ENCODE results near the gene VAMP5. TPM values are rescaled to one million over a fixed set of nuclear protein-coding genes. Genes with fewer than 3 reads are reported as not detected.

The VAMP5 gene
- total RNA-seq, 1 experiment from 2014 or later: 6.3 TPM

DNA sequence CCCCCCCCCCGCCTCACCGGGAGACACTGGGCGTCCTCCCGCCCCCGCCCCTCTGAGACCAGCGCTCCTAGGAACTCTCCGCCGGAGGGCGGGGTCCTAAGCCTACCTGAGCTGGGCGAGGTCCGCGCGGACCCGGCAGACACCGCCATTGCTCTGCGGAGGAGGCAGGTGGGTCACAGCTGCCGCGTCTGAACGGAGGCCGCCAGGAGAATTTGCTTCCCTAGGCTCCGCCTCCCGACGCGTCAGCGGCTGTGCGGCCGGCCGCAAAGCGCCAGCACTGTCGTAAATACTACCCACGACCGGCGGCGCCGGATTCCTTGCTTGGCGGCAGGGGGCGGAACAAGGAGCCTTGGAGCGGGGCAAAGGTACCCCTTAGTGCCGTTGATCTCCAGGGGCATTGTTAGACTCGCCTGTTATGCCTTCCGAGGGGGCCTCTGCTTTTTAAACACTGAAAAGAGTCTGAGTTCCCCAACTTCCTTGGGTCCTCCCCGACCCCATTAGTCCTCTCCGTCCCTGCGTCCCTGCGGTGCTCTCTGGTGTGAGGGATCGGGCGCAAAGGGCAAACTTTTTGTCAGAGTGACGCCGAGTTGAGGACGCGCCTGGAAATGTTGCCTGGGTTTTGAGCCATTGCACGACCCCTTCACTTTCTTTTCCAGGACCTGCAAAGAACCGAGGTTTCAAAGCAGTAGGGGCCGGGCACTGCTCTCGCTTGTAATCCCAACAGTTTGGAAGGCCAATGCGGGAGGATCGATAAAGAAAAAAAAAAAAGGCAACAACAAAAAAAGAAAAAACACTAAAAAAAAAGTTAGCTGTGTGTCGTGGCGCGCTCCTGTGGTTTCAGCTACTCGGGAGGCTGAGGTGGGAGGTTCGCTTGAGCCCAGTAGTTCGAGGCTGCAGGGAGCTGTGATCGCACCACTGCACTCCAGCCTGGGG is 22.7 kb upstream of the VAMP5 start, which contains the start of gene GGCX (continued):
- TF ChIP-seq, protein P1, sequence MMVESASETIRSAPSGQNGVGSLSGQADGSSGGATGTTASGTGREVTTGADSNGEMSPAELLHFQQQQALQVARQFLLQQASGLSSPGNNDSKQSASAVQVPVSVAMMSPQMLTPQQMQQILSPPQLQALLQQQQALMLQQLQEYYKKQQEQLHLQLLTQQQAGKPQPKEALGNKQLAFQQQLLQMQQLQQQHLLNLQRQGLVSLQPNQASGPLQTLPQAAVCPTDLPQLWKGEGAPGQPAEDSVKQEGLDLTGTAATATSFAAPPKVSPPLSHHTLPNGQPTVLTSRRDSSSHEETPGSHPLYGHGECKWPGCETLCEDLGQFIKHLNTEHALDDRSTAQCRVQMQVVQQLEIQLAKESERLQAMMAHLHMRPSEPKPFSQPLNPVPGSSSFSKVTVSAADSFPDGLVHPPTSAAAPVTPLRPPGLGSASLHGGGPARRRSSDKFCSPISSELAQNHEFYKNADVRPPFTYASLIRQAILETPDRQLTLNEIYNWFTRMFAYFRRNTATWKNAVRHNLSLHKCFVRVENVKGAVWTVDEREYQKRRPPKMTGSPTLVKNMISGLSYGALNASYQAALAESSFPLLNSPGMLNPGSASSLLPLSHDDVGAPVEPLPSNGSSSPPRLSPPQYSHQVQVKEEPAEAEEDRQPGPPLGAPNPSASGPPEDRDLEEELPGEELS (CRISPR knock-in tag; IDR thresholded peaks at IDR 0.05): peak; percentile 17; the same call in 1 of the 2 replicates
- TF ChIP-seq TEAD1 (CRISPR knock-in tag; IDR thresholded peaks at IDR 0.05): peak; percentile 72
- TF ChIP-seq, protein P2, sequence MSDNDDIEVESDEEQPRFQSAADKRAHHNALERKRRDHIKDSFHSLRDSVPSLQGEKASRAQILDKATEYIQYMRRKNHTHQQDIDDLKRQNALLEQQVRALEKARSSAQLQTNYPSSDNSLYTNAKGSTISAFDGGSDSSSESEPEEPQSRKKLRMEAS (CRISPR knock-in tag; IDR thresholded peaks at IDR 0.05): peak; percentile 67; the same call in 1 of the 2 replicates

DNA sequence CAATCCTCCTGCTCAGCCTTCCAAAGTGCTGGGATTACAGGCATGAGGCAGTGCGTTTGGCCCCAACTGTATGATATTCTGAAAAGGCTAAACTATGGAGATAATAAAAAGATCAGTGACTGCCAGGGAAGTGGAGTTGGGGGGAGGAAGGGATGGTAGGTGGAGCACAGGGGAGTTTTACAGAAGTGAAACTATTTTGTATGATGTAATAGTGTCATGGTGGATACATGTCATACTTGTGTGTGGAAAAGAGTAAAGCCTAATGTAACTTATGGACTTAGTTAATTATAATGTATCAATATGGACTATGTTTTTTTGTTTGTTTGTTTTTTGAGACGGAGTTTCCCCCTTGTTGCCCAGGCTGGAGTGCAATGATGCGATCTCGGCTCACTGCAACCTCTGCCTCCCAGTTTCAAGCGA is 20.1 kb upstream of the VAMP5 start:
- no peak for ATAC-seq
- POLR2A ChIA-PET: no interaction called here
- CTCF ChIA-PET: interaction anchor here (1.1 kb wide), 1 partner anchor 12 kb away, joined by 4 read pairs; no protein-coding TSS in a partner anchor
- no peaks in the 10 kb centered on the region for H3K9me3 Mint-ChIP-seq
- TF ChIP-seq GABPB1 (CRISPR knock-in tag; IDR thresholded peaks at IDR 0.05): peak; percentile 52; the same call in 1 of the 2 replicates
- TF ChIP-seq, protein P3, sequence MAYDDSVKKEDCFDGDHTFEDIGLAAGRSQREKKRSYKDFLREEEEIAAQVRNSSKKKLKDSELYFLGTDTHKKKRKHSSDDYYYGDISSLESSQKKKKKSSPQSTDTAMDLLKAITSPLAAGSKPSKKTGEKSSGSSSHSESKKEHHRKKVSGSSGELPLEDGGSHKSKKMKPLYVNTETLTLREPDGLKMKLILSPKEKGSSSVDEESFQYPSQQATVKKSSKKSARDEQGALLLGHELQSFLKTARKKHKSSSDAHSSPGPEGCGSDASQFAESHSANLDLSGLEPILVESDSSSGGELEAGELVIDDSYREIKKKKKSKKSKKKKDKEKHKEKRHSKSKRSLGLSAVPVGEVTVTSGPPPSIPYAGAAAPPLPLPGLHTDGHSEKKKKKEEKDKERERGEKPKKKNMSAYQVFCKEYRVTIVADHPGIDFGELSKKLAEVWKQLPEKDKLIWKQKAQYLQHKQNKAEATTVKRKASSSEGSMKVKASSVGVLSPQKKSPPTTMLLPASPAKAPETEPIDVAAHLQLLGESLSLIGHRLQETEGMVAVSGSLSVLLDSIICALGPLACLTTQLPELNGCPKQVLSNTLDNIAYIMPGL (CRISPR knock-in tag; IDR thresholded peaks at IDR 0.05): no peak
- H3K4me1 Mint-ChIP-seq: peaks cover 9% of the 10 kb centered on the region
- H3K27ac Mint-ChIP-seq: no peak overlapping the region
- H3K4me3 Mint-ChIP-seq: no peak overlapping the region
- peaks cover 27% of the 10 kb centered on the region for H3K27me3 Mint-ChIP-seq (ENCODE audit: low read depth)
- no peaks in the 10 kb centered on the region for H3K36me3 Mint-ChIP-seq
- no peak for DNase-seq (ENCODE audit: low spot score)

DNA sequence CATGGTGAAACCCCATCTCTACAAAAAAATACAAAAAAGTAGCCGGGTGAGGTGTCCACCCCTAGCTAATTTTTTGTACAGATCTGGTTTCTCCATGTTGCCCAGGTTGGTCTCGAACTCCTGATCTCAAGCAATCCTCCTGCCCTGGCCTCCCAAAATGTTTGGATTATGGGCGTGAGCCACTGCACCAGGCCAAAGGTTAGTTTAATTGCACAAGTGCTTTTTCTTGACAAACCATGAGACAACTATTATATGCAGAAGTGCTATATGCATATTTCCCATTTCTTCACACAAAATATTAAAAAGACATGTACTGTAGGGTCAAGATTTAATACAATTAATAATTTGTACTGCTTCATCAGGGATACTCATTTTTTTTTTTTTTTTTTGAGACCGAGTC is 18.0 kb upstream of the VAMP5 start:
- H3K36me3 Mint-ChIP-seq: no peaks in the 10 kb centered on the region
- H3K4me1 Mint-ChIP-seq: peaks cover 3% of the 10 kb centered on the region
- no peak for DNase-seq (ENCODE audit: low spot score)
- ChIA-PET CTCF (no interaction called here), POLR2A (interaction anchor here (0.8 to 1.6 kb wide), 2 partner anchors 28 to 172 kb away, joined by 4 read pairs; partner anchors contain the start of gene MAT2A)
- H3K27ac Mint-ChIP-seq: no peak overlapping the region
- H3K27me3 Mint-ChIP-seq (ENCODE audit: low read depth): peaks cover 47% of the 10 kb centered on the region
- H3K4me3 Mint-ChIP-seq: no peak overlapping the region
- no peak for ATAC-seq
- TF ChIP-seq, protein P4, sequence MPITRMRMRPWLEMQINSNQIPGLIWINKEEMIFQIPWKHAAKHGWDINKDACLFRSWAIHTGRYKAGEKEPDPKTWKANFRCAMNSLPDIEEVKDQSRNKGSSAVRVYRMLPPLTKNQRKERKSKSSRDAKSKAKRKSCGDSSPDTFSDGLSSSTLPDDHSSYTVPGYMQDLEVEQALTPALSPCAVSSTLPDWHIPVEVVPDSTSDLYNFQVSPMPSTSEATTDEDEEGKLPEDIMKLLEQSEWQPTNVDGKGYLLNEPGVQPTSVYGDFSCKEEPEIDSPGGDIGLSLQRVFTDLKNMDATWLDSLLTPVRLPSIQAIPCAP (CRISPR knock-in tag; IDR thresholded peaks at IDR 0.05): no peak
- TF ChIP-seq ZNF423 (CRISPR knock-in tag; IDR thresholded peaks at IDR 0.05): no peak
- TF ChIP-seq ZNF416 (CRISPR knock-in tag; IDR thresholded peaks at IDR 0.05): no peak
- TF ChIP-seq ZNF232 (CRISPR knock-in tag; IDR thresholded peaks at IDR 0.05): no peak
- no peak for TF ChIP-seq NR3C1 (CRISPR knock-in tag; conservative IDR thresholded peaks at IDR 0.05; ENCODE audit: low read depth)
- TF ChIP-seq NFE2L1 (CRISPR knock-in tag; IDR thresholded peaks at IDR 0.05): no peak
- no peak for TF ChIP-seq SMAD3 (CRISPR knock-in tag; IDR thresholded peaks at IDR 0.05; ENCODE audit: borderline replicate concordance)
- TF ChIP-seq NR1H2 (CRISPR knock-in tag; IDR thresholded peaks at IDR 0.05): no peak
- no peak for TF ChIP-seq OVOL2 (CRISPR knock-in tag; IDR thresholded peaks at IDR 0.05; ENCODE audit: borderline replicate concordance)
- no peak for TF ChIP-seq ETV6 (CRISPR knock-in tag; IDR thresholded peaks at IDR 0.05)
- TF ChIP-seq, protein P5, sequence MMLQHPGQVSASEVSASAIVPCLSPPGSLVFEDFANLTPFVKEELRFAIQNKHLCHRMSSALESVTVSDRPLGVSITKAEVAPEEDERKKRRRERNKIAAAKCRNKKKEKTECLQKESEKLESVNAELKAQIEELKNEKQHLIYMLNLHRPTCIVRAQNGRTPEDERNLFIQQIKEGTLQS (CRISPR knock-in tag; conservative IDR thresholded peaks at IDR 0.05): no peak
- no peak for TF ChIP-seq SOX15 (CRISPR knock-in tag; IDR thresholded peaks at IDR 0.05)
- TF ChIP-seq MYBL2 (CRISPR knock-in tag; IDR thresholded peaks at IDR 0.05): no peak
- TF ChIP-seq, protein P6, sequence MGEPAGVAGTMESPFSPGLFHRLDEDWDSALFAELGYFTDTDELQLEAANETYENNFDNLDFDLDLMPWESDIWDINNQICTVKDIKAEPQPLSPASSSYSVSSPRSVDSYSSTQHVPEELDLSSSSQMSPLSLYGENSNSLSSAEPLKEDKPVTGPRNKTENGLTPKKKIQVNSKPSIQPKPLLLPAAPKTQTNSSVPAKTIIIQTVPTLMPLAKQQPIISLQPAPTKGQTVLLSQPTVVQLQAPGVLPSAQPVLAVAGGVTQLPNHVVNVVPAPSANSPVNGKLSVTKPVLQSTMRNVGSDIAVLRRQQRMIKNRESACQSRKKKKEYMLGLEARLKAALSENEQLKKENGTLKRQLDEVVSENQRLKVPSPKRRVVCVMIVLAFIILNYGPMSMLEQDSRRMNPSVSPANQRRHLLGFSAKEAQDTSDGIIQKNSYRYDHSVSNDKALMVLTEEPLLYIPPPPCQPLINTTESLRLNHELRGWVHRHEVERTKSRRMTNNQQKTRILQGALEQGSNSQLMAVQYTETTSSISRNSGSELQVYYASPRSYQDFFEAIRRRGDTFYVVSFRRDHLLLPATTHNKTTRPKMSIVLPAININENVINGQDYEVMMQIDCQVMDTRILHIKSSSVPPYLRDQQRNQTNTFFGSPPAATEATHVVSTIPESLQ (CRISPR knock-in tag; IDR thresholded peaks at IDR 0.05): no peak
- TF ChIP-seq JUN (CRISPR knock-in tag; IDR thresholded peaks at IDR 0.05): no peak
- no peak for TF ChIP-seq TEAD1 (CRISPR knock-in tag; IDR thresholded peaks at IDR 0.05)
- no peaks in the 10 kb centered on the region for H3K9me3 Mint-ChIP-seq
